Liver (tissue), 9 donors: ENCODE data around the gene SEC22A. TPM values are rescaled to one million over a fixed set of nuclear protein-coding genes. Genes with fewer than 3 reads are reported as not detected.

Experiments
- DNase-seq: peaks from one replicate; pipeline ENCODE4 v3.0.0-alpha.2; 2017; ENCODE audit warnings: low spot score
- H3K27ac ChIP-seq, 2 donors: one replicate each; pipeline ENCODE4 v1.7.0; 2013; ENCODE audit warnings: inconsistent platforms in 2 of 2, low read length in 2 of 2, control low read depth in 1 of 2, low read depth in 1 of 2, mild to moderate bottlenecking in 1 of 2
- H3K27me3 ChIP-seq, 4 donors: one replicate each; pipeline versions ENCODE4 v1.6.1 to v1.7.0; 2013; ENCODE audit warnings: low read length in 3 of 4, inconsistent platforms in 1 of 4, mild to moderate bottlenecking in 1 of 4, moderate library complexity in 1 of 4; ENCODE audit not compliant: control insufficient read depth in 4 of 4, insufficient read depth in 4 of 4
- H3K36me3 ChIP-seq, 4 donors: one replicate each; pipeline versions ENCODE4 v1.6.1 to v1.7.0; 2013; ENCODE audit warnings: low read length in 3 of 4, mild to moderate bottlenecking in 3 of 4, low read depth in 1 of 4, moderate library complexity in 1 of 4; ENCODE audit not compliant: control insufficient read depth in 4 of 4, insufficient read depth in 3 of 4
- H3K4me1 ChIP-seq, 4 donors: one replicate each; pipeline versions ENCODE4 v1.6.1 to v1.7.0; 2013; ENCODE audit warnings: low read length in 3 of 4, mild to moderate bottlenecking in 3 of 4, moderate library complexity in 1 of 4; ENCODE audit not compliant: control insufficient read depth in 4 of 4, insufficient read depth in 4 of 4
- H3K4me3 ChIP-seq, 3 donors: one replicate each; pipeline versions ENCODE4 v1.6.1 to v1.7.0; 2013; ENCODE audit warnings: low read length in 3 of 3, control low read depth in 1 of 3, low read depth in 1 of 3, mild to moderate bottlenecking in 1 of 3
- H3K9ac ChIP-seq, 2 donors: one replicate each; pipeline ENCODE4 v1.7.0; 2013; ENCODE audit warnings: low read length in 2 of 2, mild to moderate bottlenecking in 2 of 2, moderate library complexity in 2 of 2, control low read depth in 1 of 2, low read depth in 1 of 2
- H3K9me3 ChIP-seq, 4 donors: one replicate each; pipeline versions ENCODE4 v1.6.1 to v1.7.0; 2013; ENCODE audit warnings: low read length in 3 of 4; ENCODE audit not compliant: control insufficient read depth in 4 of 4
- ATF3 ChIP-seq: IDR thresholded peaks from 2 replicates; pipeline ENCODE4 v1.6.1; 2016; ENCODE audit warnings: antibody characterized with exemption
- EGR1 ChIP-seq, 2 donors: IDR thresholded peaks; 2 replicates each; pipeline ENCODE4 v1.6.1; 2016 to 2018; ENCODE audit warnings: antibody characterized with exemption in 2 of 2, low read depth in 2 of 2
- FOXA1 ChIP-seq: IDR thresholded peaks from 2 replicates; pipeline ENCODE4 v1.6.1; 2016; ENCODE audit warnings: antibody characterized with exemption
- FOXA2 ChIP-seq: IDR thresholded peaks from 2 replicates; pipeline ENCODE4 v1.6.1; 2016; ENCODE audit warnings: antibody characterized with exemption
- GABPA ChIP-seq, 2 donors: IDR thresholded peaks in 1 of 2; conservative IDR thresholded peaks in 1 of 2; 2 replicates each; pipeline ENCODE4 v1.6.1; 2016; ENCODE audit warnings: antibody characterized with exemption in 2 of 2, mild to moderate bottlenecking in 1 of 2, moderate library complexity in 1 of 2
- HNF4A ChIP-seq, 2 donors: conservative IDR thresholded peaks; 2 replicates each; pipeline ENCODE4 v1.6.1; 2016; ENCODE audit warnings: antibody characterized with exemption in 2 of 2, mild to moderate bottlenecking in 2 of 2
- HNF4G ChIP-seq: IDR thresholded peaks from 2 replicates; pipeline ENCODE4 v1.6.1; 2016; ENCODE audit warnings: antibody characterized with exemption
- JUND ChIP-seq, 2 donors: IDR thresholded peaks; 2 replicates each; pipeline ENCODE4 v1.6.1; 2016; ENCODE audit warnings: antibody characterized with exemption in 2 of 2
- MAX ChIP-seq: IDR thresholded peaks from 2 replicates; pipeline ENCODE4 v1.6.1; 2016; ENCODE audit warnings: antibody characterized with exemption
- NR2F2 ChIP-seq: IDR thresholded peaks from 2 replicates; pipeline ENCODE4 v1.6.1; 2016; ENCODE audit warnings: antibody characterized with exemption
- RAD21 ChIP-seq, 2 donors: IDR thresholded peaks; 2 replicates each; pipeline ENCODE4 v1.6.1; 2016; ENCODE audit warnings: antibody characterized with exemption in 2 of 2, mild to moderate bottlenecking in 2 of 2
- SP1 ChIP-seq: IDR thresholded peaks from 2 replicates; pipeline ENCODE4 v1.6.1; 2018; ENCODE audit warnings: antibody characterized with exemption, mild to moderate bottlenecking
- TAF1 ChIP-seq: conservative IDR thresholded peaks from 2 replicates; pipeline ENCODE4 v1.6.1; 2016; ENCODE audit warnings: antibody characterized with exemption, mild to moderate bottlenecking
- YY1 ChIP-seq: IDR thresholded peaks from 2 replicates; pipeline ENCODE4 v1.6.1; 2016; ENCODE audit warnings: antibody characterized with exemption, mild to moderate bottlenecking
- ZBTB33 ChIP-seq: IDR thresholded peaks from 2 replicates; pipeline ENCODE4 v1.6.1; 2016; ENCODE audit warnings: antibody characterized with exemption
- WGBS: extraction: QIAGEN DNeasy Blood & Tissue Kit; methylation state at CpG from one replicate; pipeline ENCODE4 v1.1.7; 2013; 5-methylcytosine and 5-hydroxymethylcytosine counted together
- polyA plus RNA-seq, 2 donors: library from polyadenylated mRNA; stranded (reverse) in 1 of 2; unstranded in 1 of 2; fragments of 200-250 nt in 1 of 2; fragments of >200 nt in 1 of 2; fragmentation: Nextera tagmentation in 1 of 2; extraction: Ambion mirVana in 1 of 2; gene quantifications; one replicate each; pipeline versions ENCODE4 v1.2.1 to v1.2.3, GENCODE V29; 2013 to 2015
- total RNA-seq, 2 donors: library from RNA; depleted of rRNA; stranded (reverse); fragments of >200 nt; gene quantifications; one replicate each; pipeline ENCODE4 v1.2.3, GENCODE V29; 2014
- TF ChIP-seq, protein P1 (sequence below): IDR thresholded peaks from 2 replicates; pipeline ENCODE4 v1.6.1; 2016; ENCODE audit warnings: antibody characterized with exemption, mild to moderate bottlenecking
- TF ChIP-seq, protein P2 (sequence below): fragments of 150-350 bp; IDR thresholded peaks from 2 replicates; pipeline ENCODE4 v1.5.1; 2017; ENCODE audit warnings: improper control_type of control experiment, low read depth, low read length; ENCODE audit not compliant: missing input control
- donor health status: healthy.
- donor health status: healthy.
- donor health status: healthy.
- donor health status: healthy.
- donor health status: healthy.

SEC22A gene
- total and polyA plus RNA-seq, 4 donors = 9.7 to 21.7 (median 16.1) TPM

DNA sequence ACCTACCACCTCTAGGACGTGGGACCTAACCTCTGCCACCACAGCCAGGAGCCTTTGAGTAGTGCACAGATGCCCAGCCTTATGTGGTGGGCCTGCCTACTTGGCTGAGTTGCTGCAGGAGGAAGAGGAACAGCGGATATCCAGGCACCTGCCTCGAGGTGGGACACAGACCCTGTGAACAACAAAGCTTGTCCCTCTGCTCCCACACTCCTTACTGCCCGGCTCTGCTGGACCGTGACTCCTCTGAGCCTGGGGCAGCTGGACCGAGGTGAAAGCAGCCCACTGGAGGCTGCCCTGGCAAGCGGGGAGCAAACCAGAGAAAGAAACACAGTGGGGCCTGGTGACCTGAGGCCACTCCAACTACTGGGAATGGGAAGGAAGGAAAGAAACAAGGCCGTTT is 97.8 kb downstream of the SEC22A start (continued):
- TF ChIP-seq, protein P1, sequence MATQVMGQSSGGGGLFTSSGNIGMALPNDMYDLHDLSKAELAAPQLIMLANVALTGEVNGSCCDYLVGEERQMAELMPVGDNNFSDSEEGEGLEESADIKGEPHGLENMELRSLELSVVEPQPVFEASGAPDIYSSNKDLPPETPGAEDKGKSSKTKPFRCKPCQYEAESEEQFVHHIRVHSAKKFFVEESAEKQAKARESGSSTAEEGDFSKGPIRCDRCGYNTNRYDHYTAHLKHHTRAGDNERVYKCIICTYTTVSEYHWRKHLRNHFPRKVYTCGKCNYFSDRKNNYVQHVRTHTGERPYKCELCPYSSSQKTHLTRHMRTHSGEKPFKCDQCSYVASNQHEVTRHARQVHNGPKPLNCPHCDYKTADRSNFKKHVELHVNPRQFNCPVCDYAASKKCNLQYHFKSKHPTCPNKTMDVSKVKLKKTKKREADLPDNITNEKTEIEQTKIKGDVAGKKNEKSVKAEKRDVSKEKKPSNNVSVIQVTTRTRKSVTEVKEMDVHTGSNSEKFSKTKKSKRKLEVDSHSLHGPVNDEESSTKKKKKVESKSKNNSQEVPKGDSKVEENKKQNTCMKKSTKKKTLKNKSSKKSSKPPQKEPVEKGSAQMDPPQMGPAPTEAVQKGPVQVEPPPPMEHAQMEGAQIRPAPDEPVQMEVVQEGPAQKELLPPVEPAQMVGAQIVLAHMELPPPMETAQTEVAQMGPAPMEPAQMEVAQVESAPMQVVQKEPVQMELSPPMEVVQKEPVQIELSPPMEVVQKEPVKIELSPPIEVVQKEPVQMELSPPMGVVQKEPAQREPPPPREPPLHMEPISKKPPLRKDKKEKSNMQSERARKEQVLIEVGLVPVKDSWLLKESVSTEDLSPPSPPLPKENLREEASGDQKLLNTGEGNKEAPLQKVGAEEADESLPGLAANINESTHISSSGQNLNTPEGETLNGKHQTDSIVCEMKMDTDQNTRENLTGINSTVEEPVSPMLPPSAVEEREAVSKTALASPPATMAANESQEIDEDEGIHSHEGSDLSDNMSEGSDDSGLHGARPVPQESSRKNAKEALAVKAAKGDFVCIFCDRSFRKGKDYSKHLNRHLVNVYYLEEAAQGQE = no peak
- TF ChIP-seq EGR1 (IDR thresholded peaks at IDR 0.05; ENCODE audit: low read depth in 2 of 2) = no peak
- no peak for TF ChIP-seq FOXA2

DNA sequence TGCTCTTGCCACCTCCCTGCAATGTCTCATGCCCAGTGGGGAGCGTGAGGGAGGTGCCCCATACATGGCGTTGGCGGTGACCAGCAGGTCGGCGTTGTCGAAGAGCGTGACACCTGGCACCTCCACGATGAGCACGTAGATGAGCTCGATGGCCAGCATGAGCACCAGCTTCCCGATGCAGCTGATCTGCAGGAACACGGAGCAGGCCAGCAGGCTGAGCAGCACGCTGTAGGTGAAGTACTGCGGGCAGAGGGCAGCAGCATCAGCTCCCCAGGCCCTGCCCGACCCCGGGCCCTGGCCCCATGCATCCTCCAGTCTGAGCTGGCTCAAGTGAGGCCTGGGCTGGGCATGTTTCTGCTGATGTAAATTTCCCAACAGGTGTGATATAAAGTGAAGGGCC is 98.3 kb downstream of the SEC22A start:
- H3K4me1 ChIP-seq = no peaks in the 10 kb centered on the region
- 96% methylated on average over 16 of the region's 16 CpGs for WGBS
- TF ChIP-seq MAX (no peak), FOXA2 (no peak)
- TF ChIP-seq, protein P1 = no peak
- H3K4me3 ChIP-seq = no peak overlapping the region
- H3K27ac ChIP-seq = no peak overlapping the region
- peaks cover 0 to 3% (median 0%) of the 10 kb centered on the region in 4 donors for H3K36me3 ChIP-seq
- H3K27me3 ChIP-seq = no peaks in the 10 kb centered on the region
- DNase-seq = no peak
- no peak overlapping the region for H3K9ac ChIP-seq
- no peaks in the 10 kb centered on the region for H3K9me3 ChIP-seq

DNA sequence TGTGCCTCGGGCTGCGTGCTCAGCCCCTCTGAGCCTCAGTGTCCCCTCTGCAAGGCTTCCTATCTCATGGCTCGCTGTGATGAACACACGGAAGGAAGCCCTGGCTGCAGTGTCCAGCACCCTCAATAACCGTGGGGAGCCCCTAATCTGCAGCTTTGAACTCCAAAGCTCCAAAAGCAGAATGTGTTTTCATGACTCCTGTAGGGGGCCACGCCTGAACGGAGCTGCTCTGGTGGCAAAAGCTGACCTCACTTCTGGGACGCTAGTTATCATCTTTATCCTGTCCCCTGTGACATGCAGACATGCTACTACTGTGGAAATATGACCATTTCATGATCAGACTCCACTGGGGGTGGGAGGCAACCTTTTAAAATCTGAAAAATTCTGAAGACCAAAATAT is 98.8 kb downstream of the SEC22A start:
- no peak for DNase-seq
- H3K4me1 ChIP-seq = no peaks in the 10 kb centered on the region

More for the DNA sequence above, 98.8 kb downstream of the SEC22A start:
- no peaks in the 10 kb centered on the region for H3K27me3 ChIP-seq
- H3K9me3 ChIP-seq = no peaks in the 10 kb centered on the region
- H3K9ac ChIP-seq = no peak overlapping the region
- TF ChIP-seq GABPA (IDR thresholded peaks at IDR 0.05 in 1 of 2, conservative IDR thresholded peaks at IDR 0.05 in 1 of 2) (no peak), YY1 (no peak), EGR1 (IDR thresholded peaks at IDR 0.05; ENCODE audit: low read depth in 2 of 2) (no peak), HNF4A (conservative IDR thresholded peaks at IDR 0.05) (no peak), SP1 (no peak), RAD21 (IDR thresholded peaks at IDR 0.05) (no peak), ZBTB33 (no peak), TAF1 (no peak), JUND (IDR thresholded peaks at IDR 0.05) (no peak), FOXA1 (no peak), ATF3 (no peak), HNF4G (no peak), MAX (no peak), FOXA2 (no peak), NR2F2 (no peak)
- TF ChIP-seq, protein P2, sequence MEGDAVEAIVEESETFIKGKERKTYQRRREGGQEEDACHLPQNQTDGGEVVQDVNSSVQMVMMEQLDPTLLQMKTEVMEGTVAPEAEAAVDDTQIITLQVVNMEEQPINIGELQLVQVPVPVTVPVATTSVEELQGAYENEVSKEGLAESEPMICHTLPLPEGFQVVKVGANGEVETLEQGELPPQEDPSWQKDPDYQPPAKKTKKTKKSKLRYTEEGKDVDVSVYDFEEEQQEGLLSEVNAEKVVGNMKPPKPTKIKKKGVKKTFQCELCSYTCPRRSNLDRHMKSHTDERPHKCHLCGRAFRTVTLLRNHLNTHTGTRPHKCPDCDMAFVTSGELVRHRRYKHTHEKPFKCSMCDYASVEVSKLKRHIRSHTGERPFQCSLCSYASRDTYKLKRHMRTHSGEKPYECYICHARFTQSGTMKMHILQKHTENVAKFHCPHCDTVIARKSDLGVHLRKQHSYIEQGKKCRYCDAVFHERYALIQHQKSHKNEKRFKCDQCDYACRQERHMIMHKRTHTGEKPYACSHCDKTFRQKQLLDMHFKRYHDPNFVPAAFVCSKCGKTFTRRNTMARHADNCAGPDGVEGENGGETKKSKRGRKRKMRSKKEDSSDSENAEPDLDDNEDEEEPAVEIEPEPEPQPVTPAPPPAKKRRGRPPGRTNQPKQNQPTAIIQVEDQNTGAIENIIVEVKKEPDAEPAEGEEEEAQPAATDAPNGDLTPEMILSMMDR = no peak
- H3K4me3 ChIP-seq = no peak overlapping the region
- no peak overlapping the region for H3K27ac ChIP-seq
- H3K36me3 ChIP-seq = peaks cover 0 to 3% (median 0%) of the 10 kb centered on the region in 4 donors
- WGBS = 82% methylated on average over 8 of the region's 8 CpGs
